ENCODE measurements around the gene ADARB2. TPM values are rescaled to one million over a fixed set of nuclear protein-coding genes. Genes with fewer than 3 reads are reported as not detected.

ADARB2 gene
- total and polyA plus RNA-seq, 11 donors, result 0.07 to 1.2 (median 0.28) TPM; not detected in 4

- DNase-seq (no peak), ATAC-seq (no peak)
- WGBS, 4 donors, result 72 to 80% (median 75%) methylated on average over 15 of the region's 15 CpGs
- Histone ChIP-seq H3K36me3 (no peaks in the 10 kb centered on the region), H3K9me3 (no peaks in the 10 kb centered on the region), H3K27ac (no peak overlapping the region), H3K4me3 (no peak overlapping the region), H3K4me1 (no peaks in the 10 kb centered on the region), H3K27me3 (peaks cover 0 to 7% (median 0%) of the 10 kb centered on the region in 9 donors)
- intact Hi-C loops (cut with DNase I), result no loop called here
- TF ChIP-seq, protein P1, sequence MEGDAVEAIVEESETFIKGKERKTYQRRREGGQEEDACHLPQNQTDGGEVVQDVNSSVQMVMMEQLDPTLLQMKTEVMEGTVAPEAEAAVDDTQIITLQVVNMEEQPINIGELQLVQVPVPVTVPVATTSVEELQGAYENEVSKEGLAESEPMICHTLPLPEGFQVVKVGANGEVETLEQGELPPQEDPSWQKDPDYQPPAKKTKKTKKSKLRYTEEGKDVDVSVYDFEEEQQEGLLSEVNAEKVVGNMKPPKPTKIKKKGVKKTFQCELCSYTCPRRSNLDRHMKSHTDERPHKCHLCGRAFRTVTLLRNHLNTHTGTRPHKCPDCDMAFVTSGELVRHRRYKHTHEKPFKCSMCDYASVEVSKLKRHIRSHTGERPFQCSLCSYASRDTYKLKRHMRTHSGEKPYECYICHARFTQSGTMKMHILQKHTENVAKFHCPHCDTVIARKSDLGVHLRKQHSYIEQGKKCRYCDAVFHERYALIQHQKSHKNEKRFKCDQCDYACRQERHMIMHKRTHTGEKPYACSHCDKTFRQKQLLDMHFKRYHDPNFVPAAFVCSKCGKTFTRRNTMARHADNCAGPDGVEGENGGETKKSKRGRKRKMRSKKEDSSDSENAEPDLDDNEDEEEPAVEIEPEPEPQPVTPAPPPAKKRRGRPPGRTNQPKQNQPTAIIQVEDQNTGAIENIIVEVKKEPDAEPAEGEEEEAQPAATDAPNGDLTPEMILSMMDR (IDR thresholded peaks at IDR 0.05), result no peak
- TF ChIP-seq POLR2A (IDR thresholded peaks at IDR 0.05), result no peak
Observed at GRCh38 chr10:1685699-1686490, 51.4 kb downstream of the ADARB2 start.

DNA sequence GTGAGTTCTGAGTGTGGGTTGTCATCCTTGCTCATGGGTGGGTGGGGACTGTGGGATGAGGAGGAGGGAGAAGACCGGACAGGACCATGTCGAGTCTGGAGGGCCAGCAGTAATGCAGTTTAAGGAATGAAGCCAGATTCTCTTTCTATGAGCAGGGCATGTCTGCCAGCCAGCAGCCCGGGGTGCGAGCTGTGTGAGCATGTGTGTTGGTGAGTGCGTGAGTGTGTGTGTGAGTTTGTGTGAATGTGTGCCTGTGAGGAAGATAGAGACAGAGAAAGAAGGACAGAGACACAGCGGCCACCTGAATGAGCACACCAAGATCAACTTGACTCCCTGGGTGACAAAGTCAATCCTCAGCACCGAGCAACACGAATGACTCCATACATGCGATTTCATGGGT lies 52.3 kb downstream of the ADARB2 start:
- H3K27ac ChIP-seq, result no peak overlapping the region
- TF ChIP-seq, protein P1 (IDR thresholded peaks at IDR 0.05), result no peak
- TF ChIP-seq POLR2A (IDR thresholded peaks at IDR 0.05), result no peak
- no peaks in the 10 kb centered on the region for H3K36me3 ChIP-seq
- intact Hi-C loops (cut with DNase I), result no loop called here
- 89 to 94% (median 92%) methylated on average over 9 of the region's 9 CpGs for WGBS, 4 donors
- H3K27me3 ChIP-seq, result peaks cover 0 to 7% (median 0%) of the 10 kb centered on the region in 9 donors
- H3K9me3 ChIP-seq, result no peaks in the 10 kb centered on the region
- no peak overlapping the region for H3K4me3 ChIP-seq
- DNase-seq (no peak), ATAC-seq (no peak)
- no peaks in the 10 kb centered on the region for H3K4me1 ChIP-seq

GRCh38 chr10:1683649-1684048 lies 53.7 kb downstream of the ADARB2 start:
- DNase-seq, result no peak
- intact Hi-C loops (cut with DNase I), result no loop called here
- Histone ChIP-seq H3K27ac (no peak overlapping the region), H3K4me1 (no peaks in the 10 kb centered on the region), H3K9me3 (no peaks in the 10 kb centered on the region), H3K36me3 (no peaks in the 10 kb centered on the region), H3K27me3 (peaks cover 0 to 7% (median 0%) of the 10 kb centered on the region in 9 donors), H3K4me3 (no peak overlapping the region)
- no peak for ATAC-seq
- no peak for TF ChIP-seq POLR2A (IDR thresholded peaks at IDR 0.05)
- TF ChIP-seq, protein P1 (IDR thresholded peaks at IDR 0.05), result no peak
- 86 to 90% (median 90%) methylated on average over 12 of the region's 12 CpGs for WGBS, 4 donors

GRCh38 chr10:1679821-1680650 lies 57.3 kb downstream of the ADARB2 start:
- H3K9me3 ChIP-seq, result no peaks in the 10 kb centered on the region
- WGBS, 4 donors, result 36 to 48% (median 48%) methylated on average over 12 to 13 of the region's 13 CpGs
- peaks cover 0 to 9% (median 0%) of the 10 kb centered on the region in 9 donors for H3K27me3 ChIP-seq

More at GRCh38 chr10:1679821-1680650, 57.3 kb downstream of the ADARB2 start:
- Histone ChIP-seq H3K4me3 (no peak overlapping the region), H3K4me1 (no peaks in the 10 kb centered on the region), H3K27ac (no peak overlapping the region), H3K36me3 (no peaks in the 10 kb centered on the region)
- intact Hi-C loops (cut with DNase I), result no loop called here
- no peak for DNase-seq
- TF ChIP-seq, protein P1 (IDR thresholded peaks at IDR 0.05), result no peak
- TF ChIP-seq POLR2A (IDR thresholded peaks at IDR 0.05), result no peak
- no peak for ATAC-seq
